ENCODE results near the gene ABLIM3.

DNA sequence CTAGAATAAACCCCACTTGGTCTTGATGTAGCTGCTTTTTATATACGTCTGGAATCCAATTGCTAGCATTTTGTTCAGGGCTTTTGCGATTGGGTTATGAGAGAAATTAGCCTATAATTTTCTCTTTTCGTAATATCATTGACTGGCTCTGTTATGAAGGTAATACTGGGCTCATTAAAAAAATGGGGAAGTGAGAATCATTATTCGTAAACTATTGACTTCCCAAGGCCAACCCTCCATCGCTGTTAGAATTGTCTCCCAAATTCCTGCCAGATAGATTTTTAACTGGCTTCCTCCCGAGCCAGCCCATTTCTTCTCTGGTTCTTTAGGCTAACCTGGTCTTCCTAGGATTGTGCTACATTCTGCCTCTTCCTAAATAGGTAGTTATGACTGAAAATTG is 168.1 kb downstream of the ABLIM3 start:
- TF ChIP-seq TCF12 (IDR thresholded peaks at IDR 0.05) (no peak), EP300 (IDR thresholded peaks at IDR 0.05; ENCODE audit: borderline replicate concordance in 1 of 2, low read depth in 1 of 2, low read length in 1 of 2) (no peak), MXI1 (IDR thresholded peaks at IDR 0.05; ENCODE audit: low read depth, low read length) (no peak), TEAD4 (IDR thresholded peaks at IDR 0.05; ENCODE audit: borderline replicate concordance, insufficient read depth) (no peak)
- TF ChIP-seq, protein P1, sequence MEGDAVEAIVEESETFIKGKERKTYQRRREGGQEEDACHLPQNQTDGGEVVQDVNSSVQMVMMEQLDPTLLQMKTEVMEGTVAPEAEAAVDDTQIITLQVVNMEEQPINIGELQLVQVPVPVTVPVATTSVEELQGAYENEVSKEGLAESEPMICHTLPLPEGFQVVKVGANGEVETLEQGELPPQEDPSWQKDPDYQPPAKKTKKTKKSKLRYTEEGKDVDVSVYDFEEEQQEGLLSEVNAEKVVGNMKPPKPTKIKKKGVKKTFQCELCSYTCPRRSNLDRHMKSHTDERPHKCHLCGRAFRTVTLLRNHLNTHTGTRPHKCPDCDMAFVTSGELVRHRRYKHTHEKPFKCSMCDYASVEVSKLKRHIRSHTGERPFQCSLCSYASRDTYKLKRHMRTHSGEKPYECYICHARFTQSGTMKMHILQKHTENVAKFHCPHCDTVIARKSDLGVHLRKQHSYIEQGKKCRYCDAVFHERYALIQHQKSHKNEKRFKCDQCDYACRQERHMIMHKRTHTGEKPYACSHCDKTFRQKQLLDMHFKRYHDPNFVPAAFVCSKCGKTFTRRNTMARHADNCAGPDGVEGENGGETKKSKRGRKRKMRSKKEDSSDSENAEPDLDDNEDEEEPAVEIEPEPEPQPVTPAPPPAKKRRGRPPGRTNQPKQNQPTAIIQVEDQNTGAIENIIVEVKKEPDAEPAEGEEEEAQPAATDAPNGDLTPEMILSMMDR (IDR thresholded peaks at IDR 0.05), result no peak
